Hypothalamus (tissue), 51 donors: ENCODE results near the gene PALLD.

ENCODE experiments used
- DNase-seq, 51 donors: peaks; one replicate each; lab custom pipeline; 2025; lab: John Stamatoyannopoulos, UW

Gene PALLD

DNA sequence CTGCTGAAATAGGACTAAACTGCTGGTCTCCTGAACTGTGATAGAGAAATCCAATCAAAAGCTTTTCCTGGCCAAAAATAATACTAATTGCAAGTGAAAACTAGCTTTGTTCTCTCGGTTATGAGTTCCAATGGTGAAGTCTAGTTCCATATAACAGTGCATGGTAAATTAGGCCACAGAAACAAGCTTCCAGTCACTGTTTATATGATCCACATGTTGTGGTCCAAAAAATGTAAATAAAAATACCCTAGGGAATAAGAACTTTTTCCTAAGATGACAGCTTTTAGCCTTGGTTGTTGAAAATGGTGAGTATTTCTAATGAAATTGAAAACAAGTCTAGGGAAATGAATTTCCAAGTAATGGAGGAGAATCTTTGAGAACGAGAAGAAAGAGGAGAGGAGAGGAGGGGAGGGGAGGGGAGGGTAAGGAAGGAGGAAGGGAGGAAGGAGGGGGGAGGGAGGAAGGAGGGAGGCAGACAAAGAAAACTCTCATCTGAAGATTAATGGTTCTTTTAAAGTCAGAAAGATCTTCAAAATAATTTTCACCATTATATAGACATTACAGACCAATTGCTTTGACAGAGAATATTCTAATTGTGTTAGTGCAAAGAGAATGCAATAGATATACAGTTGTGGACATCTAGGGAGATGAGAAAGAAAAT, 26.1 kb downstream of the PALLD start:
- no peak for DNase-seq

DNA sequence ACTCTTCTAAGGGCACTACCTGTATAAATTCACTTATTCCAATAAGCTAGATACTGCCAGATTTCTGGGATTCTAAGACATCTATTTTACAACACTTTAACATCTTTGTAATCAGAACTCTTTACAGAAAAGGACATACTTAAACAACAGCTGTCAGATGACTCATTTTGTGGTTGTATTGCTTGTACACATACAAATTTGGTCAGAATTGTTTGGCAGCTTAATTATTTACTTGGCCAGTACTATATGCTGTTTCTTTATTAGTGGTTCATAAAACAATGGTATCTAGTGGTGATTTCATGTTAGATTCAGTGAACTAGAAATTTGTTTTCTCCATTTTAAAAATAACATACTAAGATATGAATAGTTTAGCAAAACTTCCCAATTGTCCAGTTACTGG, 27.2 kb downstream of the PALLD start:
- DNase-seq, result no peak

DNA sequence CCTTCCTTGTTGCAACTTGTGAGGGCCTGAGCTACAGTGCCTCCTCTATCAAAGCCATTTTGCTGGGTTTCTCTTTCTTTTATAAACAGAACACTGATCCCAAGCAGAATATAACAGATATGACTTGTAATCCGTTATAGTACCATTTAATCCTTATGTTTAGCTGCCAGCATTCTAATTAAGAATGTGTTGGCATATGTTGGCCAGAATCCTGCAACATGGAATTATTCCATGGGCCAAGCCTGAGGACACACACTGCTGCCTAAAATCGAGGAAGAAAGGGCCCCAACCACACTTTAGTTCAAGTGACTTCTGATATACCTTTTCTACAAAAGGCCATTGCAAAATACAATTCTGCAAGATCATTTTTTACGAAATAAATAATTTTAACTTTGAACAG, 28.0 kb downstream of the PALLD start:
- DNase-seq, result no peak

DNA sequence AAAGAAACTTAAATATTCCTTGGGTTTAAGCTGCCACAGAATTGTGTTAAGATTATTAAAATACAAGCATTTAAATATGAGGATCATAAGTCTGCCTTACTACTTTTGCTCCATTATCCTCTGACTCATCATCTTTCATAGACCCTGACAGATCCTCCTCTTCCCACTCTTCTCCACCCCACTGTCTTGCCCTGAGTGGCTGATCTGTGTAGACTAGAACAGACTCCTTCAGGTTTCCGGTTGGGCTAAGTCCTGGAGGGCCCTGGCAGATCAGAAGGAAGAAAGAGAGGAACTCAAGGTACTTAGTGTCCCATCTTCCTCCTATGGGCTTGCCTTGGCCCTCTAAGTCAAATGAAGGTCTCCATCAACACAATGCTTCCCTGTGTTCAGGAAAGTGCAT, 30.7 kb downstream of the PALLD start:
- DNase-seq, result no peak

DNA sequence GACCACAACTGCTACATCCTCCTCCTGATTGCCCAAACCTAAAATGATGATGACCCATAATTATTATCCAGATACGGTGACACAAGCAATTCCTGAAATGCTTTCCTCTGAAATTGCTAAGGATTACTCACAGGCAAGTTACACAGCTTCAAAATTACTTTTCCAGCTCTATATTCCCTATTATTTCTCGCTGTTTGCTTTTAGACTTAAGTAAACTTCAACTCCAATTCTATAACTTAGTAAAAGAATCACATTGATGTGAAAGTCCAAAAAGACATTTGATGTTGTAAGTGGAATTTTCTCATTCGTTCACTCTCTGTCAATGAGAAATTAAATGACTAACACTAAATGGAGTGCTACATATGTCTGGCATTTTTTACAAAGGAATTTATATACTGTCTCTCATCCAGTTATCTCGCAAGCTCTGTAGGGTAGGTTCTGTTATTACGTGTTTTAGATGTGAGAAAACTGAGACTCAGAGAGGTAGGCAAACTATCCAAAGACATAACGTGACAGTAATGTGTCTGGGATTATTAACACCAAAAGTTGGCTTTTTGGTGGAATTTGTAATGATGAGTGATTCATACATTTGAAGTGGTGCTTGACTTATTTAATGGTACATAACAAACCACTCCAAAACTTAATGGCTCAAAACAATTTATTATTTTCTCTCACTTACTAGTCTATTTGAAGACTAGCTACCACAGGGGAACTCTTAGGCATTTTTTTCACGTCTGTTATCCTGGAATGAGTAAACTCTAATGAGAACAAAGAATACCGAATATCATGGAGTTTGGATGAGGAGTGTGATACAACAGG, 31.5 kb downstream of the PALLD start:
- DNase-seq, result no peak

DNA sequence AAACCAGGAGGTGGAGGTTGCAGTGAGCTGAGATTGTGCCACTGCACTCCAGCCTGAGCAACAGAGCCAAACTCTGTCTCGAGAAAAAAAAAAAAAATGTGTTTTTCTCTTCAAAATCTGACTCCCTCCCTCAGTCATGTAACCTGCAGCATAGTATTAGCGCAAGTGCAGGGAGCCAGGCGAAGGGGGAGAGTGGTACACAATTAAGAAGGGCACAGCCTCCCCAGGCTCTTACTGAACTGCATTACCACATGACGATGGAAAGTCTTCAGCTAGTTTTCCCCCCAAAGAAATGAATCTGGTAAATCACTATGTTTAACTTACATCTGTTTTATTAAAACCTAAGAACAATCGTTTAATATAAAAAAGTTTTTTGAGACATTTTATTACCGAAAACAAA, 32.4 kb downstream of the PALLD start:
- no peak for DNase-seq

DNA sequence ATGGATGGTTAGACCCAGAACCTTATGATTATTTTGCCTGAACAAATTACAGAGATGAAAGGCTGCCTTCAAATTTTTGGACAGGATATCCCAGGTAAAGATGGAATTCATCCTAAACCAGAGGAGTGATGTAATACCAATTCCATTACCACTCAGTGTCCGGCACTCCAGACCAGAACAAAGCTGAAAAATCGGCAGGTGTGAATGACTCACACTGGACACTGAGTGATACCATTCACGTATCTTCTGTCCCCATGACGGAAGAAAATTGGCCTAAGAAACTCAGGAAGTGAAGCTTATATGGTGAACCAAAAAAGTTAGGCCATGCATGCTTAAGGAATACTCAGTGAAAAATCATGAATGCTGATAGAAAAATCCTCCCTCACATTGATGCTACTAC, 34.5 kb downstream of the PALLD start:
- DNase-seq, result no peak

DNA sequence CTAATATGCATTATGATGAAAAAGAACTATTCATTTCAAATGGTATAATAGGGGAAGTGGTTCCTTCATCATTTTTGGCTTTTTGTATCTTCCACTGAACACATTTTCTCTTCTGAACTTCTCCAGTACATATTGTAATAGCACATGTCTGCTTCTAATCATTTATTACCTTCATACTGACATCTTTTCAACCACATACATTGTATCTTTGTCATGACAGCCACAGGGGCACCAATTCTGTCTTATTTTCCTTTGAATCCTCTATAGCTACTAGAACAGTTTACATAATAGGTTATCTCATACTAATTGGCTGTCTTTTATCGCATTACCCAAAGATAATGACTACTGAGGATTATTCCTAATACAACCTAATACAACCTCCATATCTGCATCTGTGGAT, 37.7 kb downstream of the PALLD start:
- no peak for DNase-seq

DNA sequence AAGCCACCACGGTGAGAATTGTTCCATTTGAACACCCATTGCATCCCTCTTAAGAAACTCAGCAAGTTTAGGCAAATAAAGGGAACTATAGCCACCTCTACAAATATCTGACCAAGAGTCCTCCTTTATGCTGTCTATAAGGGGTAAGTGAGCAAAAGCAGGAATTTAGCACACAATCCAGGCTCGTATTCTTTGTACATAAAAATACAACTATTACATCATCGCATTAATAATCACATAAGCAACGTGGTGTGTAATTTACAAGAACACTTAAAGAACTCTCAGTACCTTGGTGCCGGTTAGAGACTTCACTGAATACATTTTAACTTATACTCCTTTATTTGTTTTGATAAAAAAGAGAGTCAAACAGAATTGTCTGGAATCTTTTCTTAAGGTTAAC, 38.8 kb downstream of the PALLD start:
- DNase-seq, result no peak

DNA sequence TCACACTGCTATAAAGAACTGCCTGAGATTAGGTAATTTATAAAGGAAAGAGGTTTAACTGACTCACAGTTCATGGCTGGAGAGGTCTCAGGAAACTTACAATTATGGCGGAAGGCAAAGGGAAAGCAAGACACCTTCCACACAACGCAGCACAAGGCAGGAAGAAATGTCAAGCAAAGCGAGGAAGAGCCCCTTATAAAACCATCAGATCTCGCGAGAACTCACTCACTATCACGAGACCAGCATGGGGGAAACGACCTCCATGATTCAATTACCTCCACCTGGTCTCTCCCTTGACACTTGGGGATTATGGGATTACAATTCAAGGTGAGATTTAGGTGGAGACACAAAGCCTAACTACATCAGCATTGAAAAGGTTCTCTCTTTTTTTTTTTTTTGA, 39.6 kb downstream of the PALLD start:
- DNase-seq, result no peak

DNA sequence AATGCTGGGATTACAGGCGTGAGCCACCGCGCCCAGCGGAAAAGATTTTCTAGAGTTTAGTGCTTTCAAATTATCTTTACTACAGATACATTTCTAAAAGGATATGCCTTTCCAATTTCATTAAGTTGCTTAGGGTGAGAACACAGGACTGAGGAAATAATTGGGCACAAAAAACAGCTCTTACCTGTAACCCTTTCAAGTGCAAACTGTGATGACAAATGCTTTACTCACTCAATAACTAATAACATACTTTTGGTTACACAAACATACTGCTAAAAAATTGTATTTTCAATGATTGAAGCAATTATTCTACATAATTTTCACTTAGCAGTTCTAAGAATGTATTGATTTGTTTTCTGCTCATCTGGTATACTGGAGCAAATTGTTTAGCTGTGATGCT, 40.2 kb downstream of the PALLD start:
- no peak for DNase-seq

DNA sequence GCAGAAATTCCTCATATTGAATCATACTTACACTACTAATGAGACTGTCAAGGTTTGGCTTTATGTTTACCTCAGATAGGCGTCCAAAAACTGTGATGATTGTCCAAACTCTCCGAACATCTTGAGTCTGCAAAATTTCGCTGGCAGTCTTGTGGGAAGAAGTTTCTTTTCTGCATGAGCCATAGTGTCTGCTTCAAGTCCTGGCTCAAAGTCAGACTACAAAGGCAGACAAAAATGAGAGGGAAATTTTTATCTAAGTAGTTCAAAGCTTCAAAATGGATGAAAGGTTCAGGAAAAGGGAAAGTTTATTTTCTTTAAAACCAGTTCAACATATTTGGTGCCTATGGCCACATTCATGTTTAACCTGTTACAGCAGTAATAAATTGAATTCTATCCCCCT, 40.7 kb downstream of the PALLD start:
- no peak for DNase-seq

DNA sequence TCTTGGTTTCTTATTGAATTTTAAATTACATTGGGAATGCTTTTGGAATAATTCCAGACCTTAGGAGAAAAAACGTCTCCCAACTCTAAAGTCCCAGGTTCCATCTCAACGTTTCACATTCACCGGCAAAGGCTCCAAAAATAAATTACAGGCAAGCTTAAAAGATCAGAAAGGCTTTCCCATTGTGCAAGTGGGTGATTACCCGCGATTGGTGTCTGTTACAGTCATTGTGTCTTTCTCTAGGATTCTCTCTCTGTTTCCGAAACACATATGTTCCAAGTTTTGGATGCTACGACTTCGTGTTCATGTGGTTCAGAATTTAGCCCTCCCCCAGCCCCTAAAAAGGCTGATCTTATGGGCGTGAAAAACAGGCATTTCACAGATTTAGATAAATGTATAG, 41.8 kb downstream of the PALLD start:
- no peak for DNase-seq

DNA sequence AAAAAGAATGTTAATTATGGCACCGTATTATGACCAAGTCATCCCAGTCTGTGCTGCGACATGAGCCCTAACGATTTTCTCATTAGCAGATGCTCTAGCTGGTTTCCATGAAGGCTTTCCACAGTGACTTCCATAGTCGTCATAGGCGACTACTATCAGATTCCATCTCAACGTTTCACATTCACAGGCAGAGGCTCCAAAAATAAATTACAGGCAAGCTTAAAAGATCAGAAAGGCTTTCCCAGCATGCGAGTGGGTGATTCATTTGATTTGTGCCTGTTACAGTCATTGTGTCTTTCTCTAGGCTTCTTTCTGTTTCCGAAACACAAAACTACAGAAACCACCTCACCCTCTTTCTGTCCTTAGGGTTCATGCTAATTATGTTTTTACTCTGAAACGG, 43.2 kb downstream of the PALLD start:
- no peak for DNase-seq

DNA sequence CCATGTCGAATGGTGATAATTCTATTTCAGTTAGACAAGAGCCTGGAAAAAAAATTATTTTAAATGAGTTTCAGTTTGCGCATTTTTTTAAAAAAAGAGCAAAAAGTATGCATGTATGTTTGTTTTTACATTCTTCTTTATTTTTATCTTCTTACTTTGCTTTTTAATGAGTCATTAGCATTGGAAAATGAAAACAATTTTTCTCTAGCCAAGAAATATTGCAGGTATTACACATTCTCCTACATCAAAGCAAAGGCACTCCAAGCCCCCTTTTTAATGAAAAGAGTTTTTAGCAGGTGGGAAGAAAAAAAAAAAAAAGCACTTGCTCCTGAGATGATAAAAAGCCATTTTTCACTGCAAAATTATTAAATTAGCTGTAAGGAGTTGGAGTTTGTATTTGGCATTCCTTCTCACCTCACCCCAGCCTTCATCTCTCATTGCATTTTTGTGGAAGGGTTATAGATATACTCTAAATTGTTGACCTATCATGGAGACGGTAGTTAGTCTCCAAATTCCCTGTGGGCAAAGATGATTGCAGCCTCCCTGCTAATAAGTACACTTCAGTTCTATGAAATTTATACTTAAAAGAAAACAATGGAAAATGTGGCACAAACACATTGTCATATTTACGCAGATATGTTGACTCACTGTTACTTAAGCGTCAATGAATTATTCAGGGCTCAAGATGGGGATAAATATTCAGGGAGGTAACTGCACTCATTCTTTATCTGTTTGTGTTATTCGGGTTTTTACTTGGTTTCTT, 43.8 kb downstream of the PALLD start:
- DNase-seq, result no peak

DNA sequence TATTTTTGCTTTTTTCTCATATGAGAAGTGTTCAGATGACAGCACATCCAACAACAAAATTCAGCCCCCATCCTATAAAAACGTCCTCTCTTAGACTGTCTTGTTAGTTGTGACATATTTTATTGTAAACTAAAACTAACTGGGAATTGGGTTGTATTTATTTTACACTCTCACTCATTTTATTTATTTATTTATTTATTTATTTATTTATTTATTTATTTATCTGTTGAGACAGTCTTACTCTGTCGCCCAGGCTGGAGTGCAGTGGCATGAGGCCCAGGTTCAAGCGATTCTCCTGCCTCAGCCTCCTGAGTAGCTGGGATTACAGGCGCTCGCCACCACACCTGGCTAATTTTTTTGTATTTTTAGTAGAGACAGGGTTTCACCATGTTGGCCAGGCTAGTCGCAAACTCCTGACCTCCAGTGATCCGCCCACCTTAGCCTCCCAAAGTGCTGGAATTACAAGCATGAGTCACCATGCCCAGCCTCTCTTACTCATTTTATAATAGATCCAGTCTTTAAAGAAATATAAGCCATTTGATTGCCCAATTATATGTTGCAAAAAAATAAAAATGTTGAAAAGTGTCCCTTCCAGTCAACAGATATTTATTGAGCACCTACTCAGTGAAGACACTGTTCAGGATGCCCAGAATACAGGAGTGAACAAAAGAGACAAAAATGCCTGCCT, 44.6 kb downstream of the PALLD start:
- DNase-seq, result no peak

DNA sequence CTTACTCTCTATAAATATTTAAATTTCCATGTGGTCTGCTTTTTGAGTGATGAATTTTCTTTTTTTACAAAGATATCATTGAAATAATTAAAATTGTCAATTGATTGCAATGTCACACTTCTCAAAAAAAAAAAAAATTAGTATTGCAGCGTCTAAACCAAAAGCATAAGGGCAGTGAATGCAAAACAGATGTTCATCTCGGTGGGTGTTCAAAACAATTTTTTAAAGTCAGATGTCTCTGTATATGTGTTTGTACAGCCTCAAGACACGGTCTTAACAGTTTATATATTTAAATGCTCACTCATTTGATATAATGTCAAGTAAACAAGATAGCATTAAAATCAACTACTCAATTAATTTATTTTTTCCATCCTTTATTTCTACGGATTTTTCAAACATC, 52.3 kb downstream of the PALLD start:
- DNase-seq, result no peak

DNA sequence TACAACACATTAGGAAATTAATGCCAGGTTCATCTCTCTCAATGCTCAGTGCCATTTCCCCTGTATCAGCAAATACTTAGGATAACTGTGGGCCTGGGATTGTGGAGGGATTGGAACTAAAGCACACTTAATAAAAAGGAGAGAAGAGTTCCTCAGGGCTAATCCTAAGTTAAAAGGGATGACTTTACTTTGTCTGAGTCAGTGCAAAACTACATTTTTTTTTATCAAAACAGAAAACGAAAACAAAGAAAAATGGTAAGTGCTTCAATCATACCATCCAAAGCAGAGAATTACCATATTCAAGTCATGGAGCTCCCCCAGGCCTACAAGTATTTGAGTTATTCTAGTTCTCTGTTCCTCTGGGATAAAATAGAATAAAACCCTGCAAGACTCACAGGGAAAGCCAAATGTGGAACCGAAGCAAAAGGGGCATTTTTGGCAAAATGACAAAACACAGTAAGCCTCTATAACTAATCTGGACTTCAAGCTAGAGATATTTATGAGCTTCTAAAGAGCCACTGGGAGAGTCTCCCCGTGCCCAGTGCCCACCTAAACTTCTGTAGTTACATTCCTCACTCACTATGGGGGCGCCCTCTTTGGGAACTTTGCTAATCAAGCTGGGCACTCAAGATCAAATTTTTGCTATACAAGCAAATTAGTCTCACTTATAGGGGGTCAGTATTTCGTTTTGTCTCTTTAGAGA, 53.4 kb downstream of the PALLD start:
- DNase-seq, result no peak

DNA sequence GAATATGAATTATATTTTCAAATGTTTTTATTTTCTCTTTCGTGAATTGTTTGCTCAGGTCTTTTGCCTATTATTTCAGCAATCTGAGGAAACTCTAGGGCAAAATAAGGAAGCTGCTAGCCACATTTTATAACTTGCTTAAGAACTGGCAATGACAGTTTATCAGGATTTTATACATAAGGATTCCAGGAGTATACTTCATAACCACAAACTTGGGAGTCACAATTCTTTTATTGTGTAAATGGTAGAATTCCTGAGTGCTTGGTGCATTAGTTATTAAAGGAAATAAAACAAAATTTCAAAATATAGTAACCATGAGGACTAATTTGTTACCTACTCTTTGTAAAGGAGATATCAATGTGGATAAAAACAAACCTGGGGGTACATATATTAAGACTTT, 54.4 kb downstream of the PALLD start:
- no peak for DNase-seq

DNA sequence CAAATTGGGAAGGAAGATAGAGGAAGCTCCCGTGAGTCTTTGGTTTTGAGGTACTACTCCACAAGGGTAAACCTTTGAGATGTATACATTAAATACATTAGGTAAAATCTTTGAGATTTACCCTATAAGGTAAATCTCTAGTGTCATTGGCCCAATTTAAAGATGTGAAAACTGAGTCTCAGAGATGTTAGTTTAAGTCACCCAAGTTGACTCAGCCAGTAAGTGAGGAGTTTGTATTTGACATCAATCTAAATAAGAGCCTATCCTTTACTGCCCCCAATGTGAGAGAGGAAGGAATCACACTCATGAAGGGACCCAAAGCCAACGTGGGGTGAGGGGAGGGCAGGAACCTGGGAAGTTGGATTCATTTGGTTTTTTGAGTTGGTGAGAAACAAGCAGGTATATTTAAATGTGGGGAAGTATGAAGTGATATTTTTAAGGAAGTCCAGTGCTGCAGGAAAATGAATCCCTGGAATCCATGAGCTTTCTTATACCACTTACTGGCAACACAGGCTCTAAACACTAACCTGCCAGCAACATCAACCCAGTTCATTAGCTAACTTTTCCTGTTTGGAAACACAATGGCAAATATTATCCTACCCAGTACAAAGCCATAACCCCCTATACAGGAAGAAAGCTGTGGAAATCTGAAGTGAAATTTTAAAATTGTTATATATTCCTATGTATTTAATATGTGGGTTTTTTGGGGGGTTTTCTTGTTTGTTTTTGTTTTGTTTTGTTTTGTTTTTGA, 55.3 kb downstream of the PALLD start:
- no peak for DNase-seq
